DND-41 (cell line): ENCODE results near the gene MT1G.

Source experiments
- EZH2 ChIP-seq: IDR thresholded peaks from 3 replicates; pipeline ENCODE4 v1.6.1; 2012; ENCODE audit warnings: borderline replicate concordance, low read depth, mild to moderate bottlenecking, moderate library complexity, low read length, inconsistent platforms; ENCODE audit not compliant: severe bottlenecking
- TF ChIP-seq, protein P1 (sequence below): IDR thresholded peaks from 2 replicates; pipeline ENCODE4 v1.5.1; 2012; ENCODE audit warnings: borderline replicate concordance, low read length, moderate library complexity, mild to moderate bottlenecking; ENCODE audit not compliant: poor library complexity, severe bottlenecking; ENCODE audit errors: extremely low read depth

DNA sequence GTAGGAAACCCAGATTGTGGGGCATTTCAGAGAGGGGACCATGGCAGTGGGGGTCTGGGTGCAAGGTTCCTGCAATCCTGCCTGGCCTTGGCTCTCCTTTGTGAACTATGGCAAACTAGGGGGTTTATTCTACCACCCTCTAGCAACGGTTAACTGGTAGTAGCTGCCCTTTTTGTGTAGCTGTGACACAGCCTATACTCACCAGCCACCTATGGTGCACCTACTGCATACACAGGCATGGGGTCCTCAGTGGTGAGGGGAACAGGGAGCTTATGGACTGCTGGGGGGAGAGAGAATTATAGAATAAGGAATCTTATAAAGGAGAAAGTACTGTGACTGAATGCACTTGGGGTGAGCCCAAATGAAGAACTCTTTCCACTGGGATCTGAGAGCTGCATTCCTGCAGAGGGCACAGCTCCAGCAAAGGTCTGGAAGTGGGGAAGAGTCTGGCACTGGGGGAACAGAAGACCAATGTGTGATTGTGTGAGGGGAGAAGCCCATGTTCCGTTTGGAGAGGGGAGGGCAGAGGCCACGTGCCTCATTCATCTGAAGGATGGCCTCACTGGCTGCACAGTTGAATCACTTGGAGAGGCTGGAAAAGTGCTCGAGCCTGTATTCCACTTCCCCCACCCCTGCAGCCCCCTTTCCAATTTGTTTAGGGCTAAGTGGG, 16.5 kb upstream of the MT1G start:
- TF ChIP-seq, protein P1, sequence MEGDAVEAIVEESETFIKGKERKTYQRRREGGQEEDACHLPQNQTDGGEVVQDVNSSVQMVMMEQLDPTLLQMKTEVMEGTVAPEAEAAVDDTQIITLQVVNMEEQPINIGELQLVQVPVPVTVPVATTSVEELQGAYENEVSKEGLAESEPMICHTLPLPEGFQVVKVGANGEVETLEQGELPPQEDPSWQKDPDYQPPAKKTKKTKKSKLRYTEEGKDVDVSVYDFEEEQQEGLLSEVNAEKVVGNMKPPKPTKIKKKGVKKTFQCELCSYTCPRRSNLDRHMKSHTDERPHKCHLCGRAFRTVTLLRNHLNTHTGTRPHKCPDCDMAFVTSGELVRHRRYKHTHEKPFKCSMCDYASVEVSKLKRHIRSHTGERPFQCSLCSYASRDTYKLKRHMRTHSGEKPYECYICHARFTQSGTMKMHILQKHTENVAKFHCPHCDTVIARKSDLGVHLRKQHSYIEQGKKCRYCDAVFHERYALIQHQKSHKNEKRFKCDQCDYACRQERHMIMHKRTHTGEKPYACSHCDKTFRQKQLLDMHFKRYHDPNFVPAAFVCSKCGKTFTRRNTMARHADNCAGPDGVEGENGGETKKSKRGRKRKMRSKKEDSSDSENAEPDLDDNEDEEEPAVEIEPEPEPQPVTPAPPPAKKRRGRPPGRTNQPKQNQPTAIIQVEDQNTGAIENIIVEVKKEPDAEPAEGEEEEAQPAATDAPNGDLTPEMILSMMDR = no peak
- no peak for TF ChIP-seq EZH2
